NCI-H2171 (cell line): ENCODE data around the gene FOLR1.
"Not testable (repeated sequence)": the region's sequence is repeated elsewhere in the genome, so short reads cannot be mapped to it uniquely, and the experiment has no call there.

ENCODE experiments used
- DNase-seq: peaks from one replicate; lab custom pipeline; 2025; lab: John Stamatoyannopoulos, UW

FOLR1 gene

GRCh38 chr11:72181553-72181958, 10.4 kb upstream of the FOLR1 start:
- not testable (repeated sequence) for DNase-seq

DNA sequence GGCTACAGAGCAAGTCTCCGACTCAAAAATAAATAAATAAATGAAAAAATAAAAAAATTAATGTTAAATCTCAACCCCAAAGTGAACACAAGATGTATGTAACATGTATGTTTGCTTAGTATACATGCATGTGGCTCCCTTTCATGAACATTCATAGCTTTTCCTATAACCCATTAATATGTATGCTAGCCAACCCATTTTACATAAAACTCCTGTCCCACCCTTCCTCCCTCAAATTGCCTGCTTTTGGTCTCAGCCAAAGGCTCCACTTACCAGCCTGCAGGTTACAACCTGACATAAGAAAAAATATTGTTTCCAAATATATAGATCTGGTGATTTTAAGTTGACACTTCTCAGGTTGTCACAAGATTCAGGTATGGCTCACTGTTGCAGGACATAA, 3.7 kb upstream of the FOLR1 start:
- DNase-seq: no peak

GRCh38 chr11:72189455-72190250, 2.3 kb upstream of the FOLR1 start:
- DNase-seq: no peak

- DNase-seq: no peak
These were observed 1.3 kb upstream of the FOLR1 start for GRCh38 chr11:72190631-72191071.

- DNase-seq: no peak
These were observed 3.8 kb downstream of the FOLR1 start for GRCh38 chr11:72195518-72196270.

- DNase-seq: not testable (repeated sequence)
These were observed 9.5 kb downstream of the FOLR1 start for GRCh38 chr11:72201445-72201844.

DNA sequence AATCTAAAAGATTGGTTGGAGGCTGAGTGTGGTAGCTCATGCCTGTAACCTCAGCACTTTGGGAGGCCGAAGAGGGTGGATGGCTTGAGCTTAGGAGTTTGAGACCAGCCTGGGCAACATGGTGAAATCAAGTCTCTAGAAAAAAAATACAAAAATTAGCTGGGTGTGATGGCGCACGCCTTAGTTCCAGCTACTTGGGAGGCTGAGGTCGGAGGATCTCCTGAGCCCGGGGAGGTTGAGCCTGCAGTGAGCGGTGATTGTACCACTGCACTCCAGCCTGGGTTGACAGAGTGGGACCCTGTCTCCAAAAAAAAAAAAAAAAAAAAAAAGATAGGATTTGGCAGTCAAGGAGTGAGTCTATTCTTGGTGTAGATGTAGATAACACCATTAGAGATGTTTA, 10.6 kb downstream of the FOLR1 start:
- DNase-seq: no peak

GRCh38 chr11:72203163-72203562, 11.2 kb downstream of the FOLR1 start:
- no peak for DNase-seq

GRCh38 chr11:72204886-72205285, 12.9 kb downstream of the FOLR1 start:
- DNase-seq: no peak

DNA sequence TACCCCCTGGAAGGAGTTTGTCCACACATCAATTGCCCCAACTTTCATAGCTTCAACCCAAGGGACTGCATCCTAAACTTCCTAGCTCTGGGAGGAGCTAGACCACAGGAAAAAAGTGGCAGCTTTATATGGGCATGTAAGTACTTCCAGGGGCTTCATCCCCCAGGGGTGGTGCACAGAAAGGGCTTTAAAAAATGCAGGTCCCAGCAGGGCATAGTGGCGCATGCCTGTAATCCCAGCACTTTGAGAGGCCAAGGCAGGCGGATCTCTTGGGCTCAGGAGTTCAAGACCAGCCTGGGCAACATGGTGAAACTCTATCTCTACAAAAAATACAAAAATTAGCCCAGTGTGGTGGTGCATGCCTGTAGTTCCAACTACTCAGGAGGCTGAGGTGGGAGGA, 14.9 kb downstream of the FOLR1 start:
- not testable (repeated sequence) for DNase-seq

DNA sequence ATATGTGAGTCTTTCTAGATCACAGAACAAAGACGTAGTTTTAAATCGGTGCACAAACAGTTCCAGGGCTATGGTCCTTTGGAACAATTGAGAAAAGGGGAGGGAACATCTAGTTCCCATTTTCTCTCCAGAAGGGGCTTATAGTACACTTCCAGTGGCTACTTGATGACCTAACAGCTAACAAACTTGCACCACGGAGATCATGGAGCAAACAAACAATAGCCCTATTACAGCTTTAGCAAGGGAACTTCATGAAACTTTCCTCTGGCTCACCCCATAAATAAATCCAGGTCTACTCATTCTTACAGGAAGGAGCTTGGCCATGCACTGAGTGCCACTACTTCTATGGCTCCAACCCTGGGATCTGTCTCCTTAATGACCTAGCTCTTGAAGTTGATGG, 16.3 kb downstream of the FOLR1 start:
- no peak for DNase-seq

GRCh38 chr11:72209101-72209500, 17.2 kb downstream of the FOLR1 start:
- DNase-seq: no peak

DNA sequence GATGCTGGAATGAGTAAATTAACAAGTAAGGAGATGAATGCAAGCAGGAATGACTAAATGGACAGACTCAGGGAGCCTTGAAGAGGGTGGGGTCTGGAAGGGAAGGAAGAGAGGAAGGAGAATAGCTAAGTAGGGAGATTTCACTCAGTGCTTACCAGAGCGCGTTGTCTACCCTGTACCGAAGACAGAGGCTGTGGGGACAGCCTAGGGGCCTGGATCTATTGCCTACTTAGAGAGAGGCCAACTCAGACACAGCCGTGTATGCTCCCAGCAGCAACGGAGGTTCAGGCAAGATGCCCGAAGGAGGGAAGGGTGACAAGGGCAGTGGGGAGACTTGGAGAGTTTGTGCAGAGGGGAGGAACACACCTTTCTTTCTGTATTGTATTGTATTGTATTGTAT, 24.7 kb downstream of the FOLR1 start, which contains the start of gene FOLR2:
Gene FOLR2, plus strand, starts transcription at position 157 of the 400 bp plus-strand sequence. CDS start 1,791 bp downstream, outside the sequence.
- no peak for DNase-seq

GRCh38 chr11:72217841-72218240, 25.9 kb downstream of the FOLR1 start:
- no peak for DNase-seq

DNA sequence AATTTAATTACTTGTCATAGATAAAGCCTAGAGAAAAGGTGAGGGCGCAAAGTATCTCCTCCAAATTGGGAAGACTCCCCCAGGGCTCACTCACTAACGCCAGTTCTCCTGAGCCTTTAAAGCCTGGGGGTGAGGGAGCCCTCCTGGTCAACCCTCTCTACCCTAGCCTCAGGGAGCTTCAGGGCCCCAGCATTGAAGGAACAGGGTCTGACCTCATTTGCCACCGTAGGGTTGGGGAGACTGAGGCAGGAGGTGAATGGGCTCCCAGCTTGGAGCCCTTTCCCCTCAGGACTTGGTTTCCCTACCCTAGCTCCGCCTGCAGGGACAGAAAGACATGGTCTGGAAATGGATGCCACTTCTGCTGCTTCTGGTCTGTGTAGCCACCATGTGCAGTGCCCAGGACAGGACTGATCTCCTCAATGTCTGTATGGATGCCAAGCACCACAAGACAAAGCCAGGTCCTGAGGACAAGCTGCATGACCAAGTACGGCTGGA, 26.4 kb downstream of the FOLR1 start:
- no peak for DNase-seq

- DNase-seq: no peak
These were observed 28.9 kb downstream of the FOLR1 start for GRCh38 chr11:72220696-72221363.

DNA sequence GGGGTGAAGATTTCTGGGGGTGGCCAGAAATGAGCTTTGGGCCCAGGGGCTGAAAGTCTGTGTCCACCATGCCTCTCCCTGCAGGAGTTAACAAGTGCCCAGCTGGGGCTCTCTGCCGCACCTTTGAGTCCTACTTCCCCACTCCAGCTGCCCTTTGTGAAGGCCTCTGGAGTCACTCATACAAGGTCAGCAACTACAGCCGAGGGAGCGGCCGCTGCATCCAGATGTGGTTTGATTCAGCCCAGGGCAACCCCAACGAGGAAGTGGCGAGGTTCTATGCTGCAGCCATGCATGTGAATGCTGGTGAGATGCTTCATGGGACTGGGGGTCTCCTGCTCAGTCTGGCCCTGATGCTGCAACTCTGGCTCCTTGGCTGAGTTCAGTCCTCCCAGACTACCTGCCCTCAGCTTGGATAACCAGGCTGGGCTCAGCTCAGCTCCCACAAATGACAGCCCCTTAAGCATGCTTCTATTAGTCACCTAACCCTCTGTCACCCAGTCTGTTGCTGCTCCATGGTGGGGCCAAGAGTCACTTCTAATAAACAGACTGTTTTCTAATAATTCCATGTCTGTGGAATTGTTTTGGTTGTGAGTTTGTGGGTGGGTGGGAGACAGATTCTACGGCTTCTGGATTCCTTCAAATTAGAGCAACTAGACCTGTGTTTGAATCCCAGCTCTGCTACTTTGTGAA, 29.6 kb downstream of the FOLR1 start:
- no peak for DNase-seq

GRCh38 chr11:72222106-72222891, 30.4 kb downstream of the FOLR1 start:
- DNase-seq: no peak

- peak; percentile 94 for DNase-seq
These were observed 31.1 kb downstream of the FOLR1 start for GRCh38 chr11:72222907-72223614.
